ENCODE results near the gene SYNE3. TPM values are rescaled to one million over a fixed set of nuclear protein-coding genes. Genes with fewer than 3 reads are reported as not detected.

Gene SYNE3
- total and polyA plus RNA-seq, 2 donors (not counting 1 experiment from before 2014, with no cell fraction given), result 17.8 to 76.1 TPM

- H3K4me3 ChIP-seq (ENCODE audit: control extremely low read depth in 1 of 5, extremely low read depth in 1 of 5, insufficient read depth in 1 of 5, low read depth in 2 of 5, low read length in 4 of 5), result peak overlapping the region; percentile 53 to 90 (median 79)
- no peaks in the 10 kb centered on the region for H3K9me3 Mint-ChIP-seq (ENCODE audit: insufficient read depth)
- peak overlapping the region; percentile 93 for H3K4me3 Mint-ChIP-seq
- H3K9me3 ChIP-seq (ENCODE audit: control extremely low read depth in 1 of 3, control insufficient read depth in 2 of 3, insufficient read depth in 1 of 3, low read length in 2 of 3), result no peaks in the 10 kb centered on the region
- POLR2A ChIA-PET, result interaction anchor here (0.6 to 2.6 kb wide), 3 partner anchors 11 to 207 kb away, joined by 3 to 16 read pairs (median 3); partner anchors contain the start of gene SYNE3
- peaks cover 0 to 11% of the 10 kb centered on the region in 2 experiments for H3K36me3 ChIP-seq (replicated peaks in 1 of 2; ENCODE audit: control extremely low read depth in 1 of 2, control insufficient read depth in 1 of 2, extremely low read depth in 1 of 2, insufficient read depth in 2 of 2, low read length in 1 of 2)
- H3K4me1 ChIP-seq (ENCODE audit: control insufficient read depth in 2 of 2, insufficient read depth in 2 of 2, low read length in 2 of 2), result peaks cover 23 to 36% of the 10 kb centered on the region in 2 donors
- H4K20me1 ChIP-seq (ENCODE audit: control insufficient read depth, insufficient read depth, low read length, poor library complexity, severe bottlenecking), result peaks cover 25% of the 10 kb centered on the region
- peak overlapping the region; percentile 73 for H2AFZ ChIP-seq (ENCODE audit: insufficient read depth, low read depth, low read length, poor library complexity, severe bottlenecking)
- H3K27ac ChIP-seq (ENCODE audit: low read length in 2 of 2), result peak overlapping the region; percentile 72 to 93
- intact Hi-C loops (cut with micrococcal nuclease), result loop anchor here (1.0 to 10.0 kb wide), 8 partner anchors 18 to 1261 kb away; partner anchors contain the start of genes ATG2B, DICER1, GSKIP and SYNE3
- under 1% methylated on average over 15 of the region's 18 CpGs for WGBS (ENCODE audit: insufficient coverage)
- peaks cover 79% of the 10 kb centered on the region for H3K79me2 ChIP-seq (ENCODE audit: control insufficient read depth, insufficient read depth, low read length)
- peaks cover 55% of the 10 kb centered on the region for H3K4me1 Mint-ChIP-seq
- CTCF ChIA-PET, result interaction anchor here (0.6 to 7.3 kb wide), 8 partner anchors 11 to 107 kb away, joined by 3 to 65 read pairs (median 7); no protein-coding TSS in a partner anchor
- H3K27me3 ChIP-seq (replicated peaks in 1 of 4; ENCODE audit: control extremely low read depth in 1 of 4, control insufficient read depth in 3 of 4, insufficient read depth in 4 of 4, low read length in 3 of 4), result no peaks in the 10 kb centered on the region
- H3K9ac ChIP-seq (ENCODE audit: low read length), result peak overlapping the region; percentile 80
- H3K27me3 Mint-ChIP-seq, result no peaks in the 10 kb centered on the region
- ATAC-seq (ENCODE audit: low read depth) (no peak), DNase-seq (peak; percentile 59)
- TF ChIP-seq CTCF (IDR thresholded peaks at IDR 0.05), result no peak
- TF ChIP-seq EZH2 (IDR thresholded peaks at IDR 0.05; ENCODE audit: borderline replicate concordance, insufficient read depth, low read depth, low read length, poor library complexity, severe bottlenecking), result no peak
- H3K27ac Mint-ChIP-seq, result peak overlapping the region; percentile 93
- peak overlapping the region; percentile 94 for H3K4me2 ChIP-seq (replicated peaks; ENCODE audit: low read depth, low read length, poor library complexity, severe bottlenecking)
These were observed 17.4 kb upstream of the SYNE3 start for GRCh38 chr14:95533822-95534221.

GRCh38 chr14:95533391-95533821 lies 17.0 kb upstream of the SYNE3 start:
- ATAC-seq (ENCODE audit: low read depth) (no peak), DNase-seq (no peak)
- peaks cover 77% of the 10 kb centered on the region for H3K79me2 ChIP-seq (ENCODE audit: control insufficient read depth, insufficient read depth, low read length)
- 7% methylated on average over 9 of the region's 10 CpGs for WGBS (ENCODE audit: insufficient coverage)
- H3K4me3 Mint-ChIP-seq, result peak overlapping the region; percentile 93
- TF ChIP-seq CTCF (IDR thresholded peaks at IDR 0.05) (no peak), EZH2 (IDR thresholded peaks at IDR 0.05; ENCODE audit: borderline replicate concordance, insufficient read depth, low read depth, low read length, poor library complexity, severe bottlenecking) (no peak)
- no peaks in the 10 kb centered on the region for H3K27me3 Mint-ChIP-seq
- H3K4me3 ChIP-seq (ENCODE audit: control extremely low read depth in 1 of 5, extremely low read depth in 1 of 5, insufficient read depth in 1 of 5, low read depth in 2 of 5, low read length in 4 of 5), result peak overlapping the region; percentile 53 to 90 (median 79)
- ChIA-PET CTCF (interaction anchor here (0.6 to 7.3 kb wide), 7 partner anchors 10 to 106 kb away, joined by 3 to 65 read pairs (median 8); no protein-coding TSS in a partner anchor), POLR2A (interaction anchor here (2.6 kb wide), 1 partner anchor 18 kb away, joined by 16 read pairs; the partner anchor contains the start of gene SYNE3)
- H3K27ac Mint-ChIP-seq, result peak overlapping the region; percentile 93
- peaks cover 0 to 11% of the 10 kb centered on the region in 2 experiments for H3K36me3 ChIP-seq (replicated peaks in 1 of 2; ENCODE audit: control extremely low read depth in 1 of 2, control insufficient read depth in 1 of 2, extremely low read depth in 1 of 2, insufficient read depth in 2 of 2, low read length in 1 of 2)
- H3K9me3 ChIP-seq (ENCODE audit: control extremely low read depth in 1 of 3, control insufficient read depth in 2 of 3, insufficient read depth in 1 of 3, low read length in 2 of 3), result no peaks in the 10 kb centered on the region
- H4K20me1 ChIP-seq (ENCODE audit: control insufficient read depth, insufficient read depth, low read length, poor library complexity, severe bottlenecking), result peaks cover 25% of the 10 kb centered on the region
- no peaks in the 10 kb centered on the region for H3K27me3 ChIP-seq (replicated peaks in 1 of 4; ENCODE audit: control extremely low read depth in 1 of 4, control insufficient read depth in 3 of 4, insufficient read depth in 4 of 4, low read length in 3 of 4)
- H3K27ac ChIP-seq (ENCODE audit: low read length in 2 of 2), result peak overlapping the region; percentile 72 to 93
- no peaks in the 10 kb centered on the region for H3K9me3 Mint-ChIP-seq (ENCODE audit: insufficient read depth)
- H3K4me1 ChIP-seq (ENCODE audit: control insufficient read depth in 2 of 2, insufficient read depth in 2 of 2, low read length in 2 of 2), result peaks cover 23 to 36% of the 10 kb centered on the region in 2 donors
- peak overlapping the region; percentile 73 for H2AFZ ChIP-seq (ENCODE audit: insufficient read depth, low read depth, low read length, poor library complexity, severe bottlenecking)
- peak overlapping the region; percentile 94 for H3K4me2 ChIP-seq (replicated peaks; ENCODE audit: low read depth, low read length, poor library complexity, severe bottlenecking)
- H3K4me1 Mint-ChIP-seq, result peaks cover 53% of the 10 kb centered on the region
- intact Hi-C loops (cut with micrococcal nuclease), result loop anchor here (5.0 to 10.0 kb wide), 3 partner anchors 206 to 1261 kb away; partner anchors contain the start of gene VRK1
- peak overlapping the region; percentile 80 for H3K9ac ChIP-seq (ENCODE audit: low read length)

Measured in B cell (primary cell).